ENCODE measurements around the gene CNOT3. TPM values are rescaled to one million over a fixed set of nuclear protein-coding genes. Genes with fewer than 3 reads are reported as not detected.

Gene CNOT3
- total and polyA plus RNA-seq, 7 donors = 14.1 to 28.4 (median 19.4) TPM

DNA sequence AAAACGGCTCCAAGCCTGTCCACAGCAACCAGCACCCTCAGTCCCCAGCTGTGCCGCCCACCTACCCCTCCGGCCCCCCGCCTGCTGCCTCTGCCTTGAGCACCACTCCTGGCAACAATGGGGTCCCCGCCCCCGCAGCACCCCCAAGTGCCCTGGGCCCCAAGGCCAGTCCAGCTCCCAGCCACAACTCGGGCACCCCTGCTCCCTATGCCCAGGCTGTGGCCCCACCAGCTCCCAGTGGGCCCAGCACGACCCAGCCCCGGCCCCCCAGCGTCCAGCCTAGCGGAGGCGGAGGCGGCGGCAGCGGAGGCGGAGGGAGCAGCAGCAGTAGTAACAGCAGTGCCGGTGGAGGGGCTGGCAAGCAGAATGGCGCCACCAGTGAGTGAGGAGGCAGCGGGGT is 10.6 kb downstream of the CNOT3 start:
- WGBS, 3 donors = 84 to 90% (median 87%) methylated on average over 15 to 19 of the region's 19 CpGs
- peaks cover 4 to 99% of the 10 kb centered on the region in 2 donors for H3K36me3 ChIP-seq (ENCODE audit: insufficient read depth in 1 of 2, low read depth in 1 of 2)
- TF ChIP-seq, protein P1, sequence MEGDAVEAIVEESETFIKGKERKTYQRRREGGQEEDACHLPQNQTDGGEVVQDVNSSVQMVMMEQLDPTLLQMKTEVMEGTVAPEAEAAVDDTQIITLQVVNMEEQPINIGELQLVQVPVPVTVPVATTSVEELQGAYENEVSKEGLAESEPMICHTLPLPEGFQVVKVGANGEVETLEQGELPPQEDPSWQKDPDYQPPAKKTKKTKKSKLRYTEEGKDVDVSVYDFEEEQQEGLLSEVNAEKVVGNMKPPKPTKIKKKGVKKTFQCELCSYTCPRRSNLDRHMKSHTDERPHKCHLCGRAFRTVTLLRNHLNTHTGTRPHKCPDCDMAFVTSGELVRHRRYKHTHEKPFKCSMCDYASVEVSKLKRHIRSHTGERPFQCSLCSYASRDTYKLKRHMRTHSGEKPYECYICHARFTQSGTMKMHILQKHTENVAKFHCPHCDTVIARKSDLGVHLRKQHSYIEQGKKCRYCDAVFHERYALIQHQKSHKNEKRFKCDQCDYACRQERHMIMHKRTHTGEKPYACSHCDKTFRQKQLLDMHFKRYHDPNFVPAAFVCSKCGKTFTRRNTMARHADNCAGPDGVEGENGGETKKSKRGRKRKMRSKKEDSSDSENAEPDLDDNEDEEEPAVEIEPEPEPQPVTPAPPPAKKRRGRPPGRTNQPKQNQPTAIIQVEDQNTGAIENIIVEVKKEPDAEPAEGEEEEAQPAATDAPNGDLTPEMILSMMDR (IDR thresholded peaks at IDR 0.05) = no peak
- H3K4me1 ChIP-seq = no peaks in the 10 kb centered on the region
- no peaks in the 10 kb centered on the region for H3K9me3 ChIP-seq
- H3K27ac ChIP-seq = no peak overlapping the region
- no peak for ATAC-seq
- H3K4me3 ChIP-seq = no peak overlapping the region
- intact Hi-C loops (cut with DNase I) = no loop called here
- no peaks in the 10 kb centered on the region for H3K27me3 ChIP-seq (ENCODE audit: insufficient read depth in 3 of 3, low read length in 2 of 3)
- DNase-seq = no peak

DNA sequence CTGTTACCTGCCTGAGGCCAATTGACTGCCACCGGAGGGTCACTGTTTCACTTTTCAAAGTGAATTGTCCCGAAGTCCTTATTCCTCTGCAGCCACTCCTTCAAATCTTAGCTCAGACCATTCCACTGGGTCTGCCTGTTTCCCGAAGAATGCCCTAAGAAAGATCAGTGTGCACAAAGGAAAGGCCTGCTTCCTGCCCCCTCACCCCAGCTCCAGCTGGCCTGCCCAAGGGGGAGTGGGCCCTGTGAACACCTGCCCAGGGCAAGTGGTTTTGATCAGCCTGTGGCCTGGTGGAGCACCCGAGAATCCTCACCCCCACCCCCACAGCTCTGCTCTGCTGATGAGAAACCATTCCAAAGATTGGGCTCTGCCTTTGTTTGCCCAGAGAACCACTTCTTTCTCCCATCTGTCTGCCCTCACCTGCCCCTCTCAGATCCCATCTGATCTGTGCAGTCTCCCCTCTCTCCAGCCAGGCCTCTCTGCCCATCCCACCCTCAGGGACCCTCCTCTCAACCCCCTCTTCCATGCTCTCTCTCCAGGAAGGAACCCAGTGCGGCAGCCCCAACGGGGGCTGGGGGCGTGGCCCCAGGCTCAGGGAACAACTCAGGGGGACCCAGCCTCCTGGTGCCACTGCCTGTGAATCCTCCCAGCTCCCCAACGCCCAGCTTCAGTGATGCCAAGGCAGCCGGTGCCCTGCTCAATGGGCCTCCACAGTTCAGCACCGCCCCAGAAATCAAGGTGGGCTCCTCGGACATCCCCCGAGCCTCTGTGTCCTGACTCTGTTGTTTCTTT is 11.7 kb downstream of the CNOT3 start:
- no peak for DNase-seq
- 80 to 83% (median 83%) methylated on average over 12 of the region's 12 CpGs for WGBS, 3 donors
- Histone ChIP-seq H3K27me3 (ENCODE audit: insufficient read depth in 3 of 3, low read length in 2 of 3) (no peaks in the 10 kb centered on the region), H3K36me3 (ENCODE audit: insufficient read depth in 1 of 2, low read depth in 1 of 2) (peaks cover 8 to 99% of the 10 kb centered on the region in 2 donors), H3K4me1 (no peaks in the 10 kb centered on the region), H3K27ac (no peak overlapping the region), H3K4me3 (no peak overlapping the region), H3K9me3 (no peaks in the 10 kb centered on the region)
- TF ChIP-seq, protein P1 (IDR thresholded peaks at IDR 0.05) = no peak
- no peak for ATAC-seq
- intact Hi-C loops (cut with DNase I) = no loop called here

DNA sequence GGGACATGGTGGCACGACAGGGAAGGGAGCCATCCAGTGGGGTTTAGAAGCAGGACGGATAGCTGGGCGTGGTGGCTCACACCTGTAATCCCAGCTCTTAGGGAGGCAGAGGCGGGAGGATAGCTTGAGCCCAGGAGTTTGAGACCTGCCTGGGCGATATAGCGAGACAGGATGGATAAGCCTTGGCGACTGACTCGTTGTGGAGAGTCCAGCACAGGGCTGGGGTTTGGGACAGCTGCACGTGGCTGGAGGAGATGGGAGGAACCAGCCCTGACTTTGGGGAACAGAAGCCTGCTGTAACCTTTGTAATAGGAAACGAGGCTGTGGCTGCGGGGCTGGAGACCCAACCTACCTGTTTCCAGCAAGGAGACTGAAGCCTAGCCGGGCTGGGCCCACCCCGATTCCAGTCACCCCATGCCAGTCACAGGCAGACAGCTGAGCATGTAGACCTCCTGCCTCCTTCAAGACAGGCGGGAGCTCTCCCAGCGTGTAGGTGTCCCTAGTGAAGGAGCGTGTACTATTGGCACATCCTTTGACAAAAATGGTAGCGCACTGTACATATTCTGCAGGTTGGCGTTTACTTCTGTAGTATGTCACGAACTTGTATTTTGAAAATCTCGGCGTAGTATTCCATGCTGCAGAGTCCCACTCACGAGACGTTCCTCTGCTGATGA is 13.9 kb downstream of the CNOT3 start:
- H3K4me1 ChIP-seq = no peaks in the 10 kb centered on the region
- intact Hi-C loops (cut with DNase I) = no loop called here
- TF ChIP-seq, protein P1 (IDR thresholded peaks at IDR 0.05) = no peak
- DNase-seq (no peak), ATAC-seq (no peak)
- no peak overlapping the region for H3K4me3 ChIP-seq
- H3K27ac ChIP-seq = no peak overlapping the region
- no peaks in the 10 kb centered on the region for H3K27me3 ChIP-seq (ENCODE audit: insufficient read depth in 3 of 3, low read length in 2 of 3)
- H3K9me3 ChIP-seq = no peaks in the 10 kb centered on the region
- H3K36me3 ChIP-seq (ENCODE audit: insufficient read depth in 1 of 2, low read depth in 1 of 2) = peaks cover 14 to 99% of the 10 kb centered on the region in 2 donors
- whole genome bisulfite sequencing, 3 donors = 77 to 85% (median 82%) methylated on average over 23 of the region's 23 CpGs

DNA sequence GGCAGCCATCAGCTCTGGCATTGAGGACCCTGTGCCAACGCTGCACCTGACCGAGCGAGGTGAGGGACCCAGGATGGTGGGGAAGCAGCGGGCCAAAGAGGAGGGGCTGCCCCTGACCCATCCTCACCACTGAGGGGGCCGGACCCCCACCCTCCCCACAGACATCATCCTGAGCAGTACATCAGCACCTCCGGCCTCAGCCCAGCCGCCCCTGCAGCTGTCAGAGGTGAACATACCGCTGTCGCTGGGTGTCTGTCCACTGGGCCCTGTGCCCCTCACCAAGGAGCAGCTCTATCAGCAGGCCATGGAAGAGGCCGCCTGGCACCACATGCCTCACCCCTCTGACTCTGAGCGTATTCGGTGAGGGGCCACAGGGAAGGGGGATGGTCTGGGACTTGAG is 14.7 kb downstream of the CNOT3 start:
- peaks cover 11 to 99% of the 10 kb centered on the region in 2 donors for H3K36me3 ChIP-seq (ENCODE audit: insufficient read depth in 1 of 2, low read depth in 1 of 2)
- H3K4me1 ChIP-seq = no peaks in the 10 kb centered on the region
- no peaks in the 10 kb centered on the region for H3K27me3 ChIP-seq (ENCODE audit: insufficient read depth in 3 of 3, low read length in 2 of 3)
- no peak overlapping the region for H3K4me3 ChIP-seq
- peak in 2 of 4 donors; percentile 9 to 13 for ATAC-seq
- 81 to 90% (median 87%) methylated on average over 12 of the region's 12 CpGs for WGBS, 3 donors
- DNase-seq = no peak
- TF ChIP-seq, protein P1 (IDR thresholded peaks at IDR 0.05) = no peak
- H3K9me3 ChIP-seq = no peaks in the 10 kb centered on the region
- intact Hi-C loops (cut with DNase I) = no loop called here
- H3K27ac ChIP-seq = no peak overlapping the region
